Spleen (tissue), 7 donors: ENCODE data around the gene FAM3C.

Experiments
- CTCF ChIP-seq, 11 experiments: fragments of 200-600 bp in 7 of 11; fragments of 450-650 bp in 4 of 11; sonication (generic) in 4 of 11; IDR thresholded peaks in 8 of 11; conservative IDR thresholded peaks in 3 of 11; 1 replicate in 7 of 11; 2 replicates in 4 of 11; pipeline versions ENCODE4 v1.4.0 to v1.8.0; 2016 to 2021; ENCODE audit warnings: antibody characterized with exemption in 11 of 11, inconsistent platforms in 4 of 11, mild to moderate bottlenecking in 1 of 11
- POLR2A ChIP-seq, 3 donors: fragments of 450-650 bp; IDR thresholded peaks; one replicate each; pipeline ENCODE4 v1.5.1; 2017; ENCODE audit warnings: antibody characterized with exemption in 3 of 3, mild to moderate bottlenecking in 1 of 3
- donor health status: DM: no; HTN: no; CAD: no; lungs with moderate emphysema.
- donor health status: DM: no; HTN: no; CAD: no.
- donor health status: DM: no; HTN: no; CAD: no.

GRCh38 chr7:121388950-121389349 is 7.2 kb downstream of the FAM3C start:
- TF ChIP-seq POLR2A (IDR thresholded peaks at IDR 0.05) (no peak), CTCF (IDR thresholded peaks at IDR 0.05 in 8 of 11, conservative IDR thresholded peaks at IDR 0.05 in 3 of 11) (no peak)
